Measurements from ENCODE around the gene NXT1. TPM values are rescaled to one million over a fixed set of nuclear protein-coding genes. Genes with fewer than 3 reads are reported as not detected.

Gene NXT1
- total RNA-seq, 1 donor = 18.5 TPM

- peaks cover 3% of the 10 kb centered on the region for H4K20me1 ChIP-seq (ENCODE audit: insufficient read depth, low read length)
- H3K4me1 ChIP-seq (ENCODE audit: insufficient read depth, low read length) = peaks cover 13% of the 10 kb centered on the region
- peak; percentile 51 for TF ChIP-seq CTCF (IDR thresholded peaks at IDR 0.05; ENCODE audit: extremely low read depth, low read depth, low read length)
- H3K4me3 ChIP-seq (ENCODE audit: insufficient read depth, low read length) = peak overlapping the region; percentile 93
- H3K27ac ChIP-seq (ENCODE audit: low read depth, low read length) = peak overlapping the region; percentile 98
- H3K79me2 ChIP-seq (ENCODE audit: insufficient read depth, low read length) = peaks cover 39% of the 10 kb centered on the region
- peak; percentile 78 for DNase-seq (ENCODE audit: insufficient read length, low spot score, missing footprints)
- H3K4me2 ChIP-seq (ENCODE audit: insufficient read depth, low read length) = peak overlapping the region; percentile 84
- no peaks in the 10 kb centered on the region for H3K9me3 ChIP-seq (ENCODE audit: low read depth, low read length)
- no peaks in the 10 kb centered on the region for H3K27me3 ChIP-seq (ENCODE audit: insufficient read depth, low read length)
- peaks cover 3% of the 10 kb centered on the region for H3K36me3 ChIP-seq (ENCODE audit: insufficient read depth, low read length)
- peak overlapping the region; percentile 65 for H2AFZ ChIP-seq (ENCODE audit: low read length)
Observed at GRCh38 chr20:23349338-23350195, 1.0 kb upstream of the NXT1 start.

GRCh38 chr20:23350904-23351838 lies 580 bp downstream of the NXT1 start:
- Histone ChIP-seq H4K20me1 (ENCODE audit: insufficient read depth, low read length) (peaks cover 3% of the 10 kb centered on the region), H3K4me2 (ENCODE audit: insufficient read depth, low read length) (peak overlapping the region; percentile 84), H3K4me3 (ENCODE audit: insufficient read depth, low read length) (peak overlapping the region; percentile 93), H3K9me3 (ENCODE audit: low read depth, low read length) (no peaks in the 10 kb centered on the region), H3K27ac (ENCODE audit: low read depth, low read length) (peak overlapping the region; percentile 98), H3K36me3 (ENCODE audit: insufficient read depth, low read length) (peaks cover 7% of the 10 kb centered on the region), H3K4me1 (ENCODE audit: insufficient read depth, low read length) (peaks cover 13% of the 10 kb centered on the region), H2AFZ (ENCODE audit: low read length) (peak overlapping the region; percentile 78), H3K27me3 (ENCODE audit: insufficient read depth, low read length) (no peaks in the 10 kb centered on the region), H3K79me2 (ENCODE audit: insufficient read depth, low read length) (peaks cover 45% of the 10 kb centered on the region)
- no peak for TF ChIP-seq CTCF (IDR thresholded peaks at IDR 0.05; ENCODE audit: extremely low read depth, low read depth, low read length)
- peak; percentile 83 for DNase-seq (ENCODE audit: insufficient read length, low spot score, missing footprints)

GRCh38 chr20:23356203-23356602 lies 5.6 kb downstream of the NXT1 start:
- no peak for DNase-seq (ENCODE audit: insufficient read length, low spot score, missing footprints)
- Histone ChIP-seq H2AFZ (ENCODE audit: low read length) (no peak overlapping the region), H4K20me1 (ENCODE audit: insufficient read depth, low read length) (peaks cover 3% of the 10 kb centered on the region), H3K36me3 (ENCODE audit: insufficient read depth, low read length) (peaks cover 7% of the 10 kb centered on the region), H3K27me3 (ENCODE audit: insufficient read depth, low read length) (no peaks in the 10 kb centered on the region), H3K4me2 (ENCODE audit: insufficient read depth, low read length) (no peak overlapping the region), H3K9me3 (ENCODE audit: low read depth, low read length) (no peaks in the 10 kb centered on the region), H3K27ac (ENCODE audit: low read depth, low read length) (no peak overlapping the region), H3K4me1 (ENCODE audit: insufficient read depth, low read length) (peaks cover 27% of the 10 kb centered on the region), H3K79me2 (ENCODE audit: insufficient read depth, low read length) (peaks cover 40% of the 10 kb centered on the region), H3K4me3 (ENCODE audit: insufficient read depth, low read length) (no peak overlapping the region)
- TF ChIP-seq CTCF (IDR thresholded peaks at IDR 0.05; ENCODE audit: extremely low read depth, low read depth, low read length) = no peak
